ENCODE data around the gene SIDT1. TPM values are rescaled to one million over a fixed set of nuclear protein-coding genes. Genes with fewer than 3 reads are reported as not detected.

The SIDT1 gene
- total RNA-seq, 1 experiment from 2014 or later = not detected

DNA sequence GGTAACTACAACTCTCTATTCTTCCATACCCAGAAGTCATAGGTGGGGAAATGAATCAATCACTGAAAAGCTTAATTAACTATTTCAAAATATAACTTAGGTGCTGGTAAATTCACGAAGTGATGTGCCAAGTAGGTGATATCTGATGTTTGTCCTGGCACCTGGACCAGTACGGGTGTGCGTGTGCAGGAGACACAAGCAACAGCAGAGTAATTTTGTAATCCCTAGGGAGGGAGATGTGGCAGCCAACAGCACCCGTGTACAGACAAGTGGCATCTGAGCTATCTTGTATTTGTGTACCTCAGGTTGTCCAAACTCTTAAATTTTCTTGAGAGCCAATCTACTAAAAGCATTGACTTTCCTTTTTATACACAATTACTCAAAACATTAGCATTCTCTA lies 141.2 kb downstream of the SIDT1 start:
- Histone ChIP-seq H3K27me3 (no peaks in the 10 kb centered on the region), H3K4me3 (no peak overlapping the region), H3K36me3 (peaks cover 16% of the 10 kb centered on the region), H3K9me3 (no peaks in the 10 kb centered on the region)
- DNase-seq = no peak

DNA sequence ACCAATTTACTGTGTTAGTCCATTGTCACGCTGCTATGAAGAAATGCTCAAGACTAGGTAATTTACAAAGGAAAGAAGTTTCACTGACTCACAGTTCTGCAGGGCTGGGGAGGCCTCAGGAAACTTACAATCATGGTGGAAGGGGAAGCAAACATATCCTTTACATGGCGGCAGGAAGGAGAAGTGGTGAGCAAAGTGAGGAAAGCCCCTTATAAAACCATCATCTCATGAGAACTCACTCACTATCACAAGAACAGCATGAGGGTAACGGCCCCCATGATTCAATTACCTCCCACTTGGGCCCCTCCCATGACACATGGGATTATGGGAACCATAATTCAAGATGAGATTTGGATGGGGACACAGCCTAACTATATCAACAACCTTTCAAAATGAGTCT lies 143.9 kb downstream of the SIDT1 start:
- no peak for DNase-seq
- H3K9me3 ChIP-seq = no peaks in the 10 kb centered on the region
- H3K27me3 ChIP-seq = no peaks in the 10 kb centered on the region
- no peak overlapping the region for H3K4me3 ChIP-seq
- peaks cover 16% of the 10 kb centered on the region for H3K36me3 ChIP-seq

DNA sequence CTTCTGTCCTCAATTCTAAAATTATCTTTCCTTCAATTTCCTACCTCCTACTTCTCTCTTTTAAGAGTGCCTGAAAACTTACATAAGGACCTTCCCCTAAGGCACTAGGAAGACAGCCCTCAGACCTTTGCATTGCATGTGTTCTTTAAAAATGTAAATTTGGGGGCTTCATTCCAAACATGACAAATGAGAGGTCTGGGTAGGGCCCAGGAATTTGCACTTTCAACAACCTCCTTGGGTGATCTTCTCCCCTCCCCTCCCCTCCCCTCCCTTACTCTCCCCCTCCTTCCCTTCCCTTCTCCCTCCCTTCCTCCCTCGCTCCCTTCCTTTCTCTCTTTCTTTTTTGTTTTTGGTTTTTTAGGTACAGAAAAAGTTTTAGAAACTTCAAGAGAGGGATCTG lies 145.4 kb downstream of the SIDT1 start:
- no peak for DNase-seq
- H3K4me3 ChIP-seq = no peak overlapping the region
- peaks cover 16% of the 10 kb centered on the region for H3K36me3 ChIP-seq
- H3K9me3 ChIP-seq = no peaks in the 10 kb centered on the region
- H3K27me3 ChIP-seq = no peaks in the 10 kb centered on the region

DNA sequence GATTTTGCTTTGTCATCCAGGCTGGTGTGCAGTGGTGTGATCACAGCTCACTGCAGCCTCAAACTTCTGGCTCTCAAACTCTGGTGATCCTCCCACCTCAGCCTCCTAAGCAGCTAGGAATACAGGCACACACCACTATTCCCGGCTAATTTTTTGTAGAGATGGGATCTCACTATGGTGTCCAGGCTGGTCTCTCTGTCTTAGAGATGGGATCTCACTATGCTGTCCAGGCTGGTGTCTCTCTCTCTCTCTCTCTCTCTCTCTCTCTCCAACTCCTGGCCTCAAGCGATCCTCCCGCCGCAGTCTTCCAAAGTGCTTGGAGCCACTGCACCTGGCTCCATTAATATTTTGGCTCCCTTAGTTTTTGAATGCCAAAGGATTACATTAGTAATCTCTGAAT lies 146.4 kb downstream of the SIDT1 start:
- Histone ChIP-seq H3K9me3 (no peaks in the 10 kb centered on the region; the same call in 1 of the 2 replicates), H3K4me3 (no peak overlapping the region), H3K36me3 (peaks cover 12% of the 10 kb centered on the region), H3K27me3 (no peaks in the 10 kb centered on the region)
- DNase-seq = no peak

Other genes with a start within 250 kb of the SIDT1 start
- gene CFAP44, start 91.1 kb upstream of the SIDT1 start, total RNA-seq (2014; rRNA removed; shearing (Covaris generic); ENCODE audit: low replicate concordance) = 0.23 and 1.8 TPM in 2 replicates
- gene SPICE1, start 17.4 kb upstream of the SIDT1 start, total RNA-seq (2014; rRNA removed; shearing (Covaris generic); ENCODE audit: low replicate concordance) = 13.4 and 14.0 TPM in 2 replicates
- gene USF3, start 164.1 kb downstream of the SIDT1 start, total RNA-seq (2014; rRNA removed; shearing (Covaris generic); ENCODE audit: low replicate concordance) = 3.3 and 4.6 TPM in 2 replicates
- 57.1 and 101 TPM in 2 replicates for gene NAA50, start 213.7 kb downstream of the SIDT1 start, total RNA-seq (2014; rRNA removed; shearing (Covaris generic); ENCODE audit: low replicate concordance)
- gene ATP6V1A, start 214.5 kb downstream of the SIDT1 start, total RNA-seq (2014; rRNA removed; shearing (Covaris generic); ENCODE audit: low replicate concordance) = 54.5 and 79.5 TPM in 2 replicates

Measured in MG63 (cell line).